Natural killer cell treated with Interleukin-12 subunit alpha and Interleukin-12 subunit beta and Interleukin-15 and Interleukin-18, amount 100 ng/mL, for 72 hours (primary cell): ENCODE data around the gene PTPRG. TPM values are rescaled to one million over a fixed set of nuclear protein-coding genes. Genes with fewer than 3 reads are reported as not detected.

Experiments used
- ATAC-seq, 2 donors: fragments of 150-1000 bp; cut with Tn5 transposase in 1 of 2; sonication (Bioruptor Pico), chemical (Tn5 transposase) in 1 of 2; 2 replicates each; pipeline ENCODE4 v1.10.0; 2021
- DNase-seq: peaks from one replicate; pipeline ENCODE4 v3.0.0; 2022; ENCODE audit warnings: low spot score
- H3K27ac Mint-ChIP-seq, 2 donors: 1 replicate in 1 of 2; 2 replicates in 1 of 2; pipeline ENCODE4 v1.8.0; 2022; ENCODE audit warnings: mixed read lengths in 2 of 2, mild to moderate bottlenecking in 1 of 2, moderate library complexity in 1 of 2
- H3K27me3 Mint-ChIP-seq, 2 donors: 1 replicate in 1 of 2; 2 replicates in 1 of 2; pipeline ENCODE4 v1.8.0; 2022; ENCODE audit warnings: mixed read lengths in 2 of 2
- H3K36me3 Mint-ChIP-seq: one replicate; pipeline ENCODE4 v1.8.0; 2022; ENCODE audit warnings: mixed read lengths
- H3K4me1 Mint-ChIP-seq, 2 donors: 1 replicate in 1 of 2; 2 replicates in 1 of 2; pipeline ENCODE4 v1.8.0; 2022; ENCODE audit warnings: low read depth in 2 of 2, mixed read lengths in 2 of 2, mild to moderate bottlenecking in 1 of 2
- H3K4me3 Mint-ChIP-seq: one replicate; pipeline ENCODE4 v1.8.0; 2022; ENCODE audit warnings: mixed read lengths
- H3K9me3 Mint-ChIP-seq: 2 replicates; pipeline ENCODE4 v1.8.0; 2022; ENCODE audit warnings: mixed read lengths
- total RNA-seq, 2 donors: library from RNA; stranded (reverse); gene quantifications; one replicate each; pipeline ENCODE4 v1.2.3, GENCODE V29; 2022

Gene PTPRG
- total RNA-seq, 2 donors from 2014 or later: 0.33 to 0.93 TPM

DNA sequence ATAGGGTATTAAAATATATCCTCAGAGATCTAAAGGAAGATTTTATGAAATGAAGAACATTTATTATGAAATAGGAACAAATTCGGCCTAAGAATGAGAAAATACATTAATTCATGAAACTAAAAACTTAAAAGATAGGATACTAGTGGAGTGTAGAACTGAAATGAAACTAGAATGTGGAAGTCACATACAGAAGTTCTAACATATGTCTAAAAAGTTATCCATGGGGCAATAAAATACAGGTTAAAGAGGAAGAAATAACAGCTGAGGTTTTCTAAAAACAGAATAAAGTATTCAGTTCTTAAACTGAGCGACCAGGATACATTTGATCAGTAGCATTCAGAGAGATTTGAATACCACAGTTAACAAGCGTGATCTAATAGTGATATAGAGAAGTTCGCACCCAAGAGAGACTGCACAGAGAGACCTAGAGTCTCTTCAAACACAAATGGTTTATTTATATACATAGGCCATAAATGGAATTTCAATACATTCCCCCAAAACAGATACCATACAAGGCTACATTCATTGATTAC, 726.1 kb downstream of the PTPRG start:
- H3K4me3 Mint-ChIP-seq: no peak overlapping the region
- no peaks in the 10 kb centered on the region for H3K36me3 Mint-ChIP-seq
- H3K27ac Mint-ChIP-seq: no peak overlapping the region
- H3K4me1 Mint-ChIP-seq: no peaks in the 10 kb centered on the region
- DNase-seq (no peak), ATAC-seq (no peak)
- H3K27me3 Mint-ChIP-seq: no peaks in the 10 kb centered on the region
- peaks cover 14% of the 10 kb centered on the region for H3K9me3 Mint-ChIP-seq

DNA sequence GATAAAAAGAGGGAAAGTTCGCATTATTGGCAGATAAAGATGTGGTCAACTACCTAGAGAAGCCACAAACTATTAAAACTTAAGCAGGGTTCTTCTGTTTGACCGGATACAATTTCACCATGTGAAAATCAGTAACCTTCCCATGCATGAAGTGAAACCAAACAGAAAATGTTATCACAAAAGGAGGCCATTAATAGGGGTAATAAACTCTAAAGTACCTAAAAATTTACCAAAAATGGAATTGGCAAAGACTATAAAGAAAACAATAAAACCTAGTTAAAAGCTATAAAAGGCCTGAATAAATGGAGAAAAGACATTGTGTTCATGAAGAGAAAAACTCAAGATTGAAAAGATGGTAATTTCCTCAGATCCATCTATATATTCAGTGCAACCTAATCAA, 728.6 kb downstream of the PTPRG start:
- no peak overlapping the region for H3K27ac Mint-ChIP-seq
- DNase-seq: no peak
- H3K27me3 Mint-ChIP-seq: no peaks in the 10 kb centered on the region
- no peaks in the 10 kb centered on the region for H3K36me3 Mint-ChIP-seq
- H3K9me3 Mint-ChIP-seq: peaks cover 9% of the 10 kb centered on the region
- no peak overlapping the region for H3K4me3 Mint-ChIP-seq
- no peaks in the 10 kb centered on the region for H3K4me1 Mint-ChIP-seq
- no peak for ATAC-seq

DNA sequence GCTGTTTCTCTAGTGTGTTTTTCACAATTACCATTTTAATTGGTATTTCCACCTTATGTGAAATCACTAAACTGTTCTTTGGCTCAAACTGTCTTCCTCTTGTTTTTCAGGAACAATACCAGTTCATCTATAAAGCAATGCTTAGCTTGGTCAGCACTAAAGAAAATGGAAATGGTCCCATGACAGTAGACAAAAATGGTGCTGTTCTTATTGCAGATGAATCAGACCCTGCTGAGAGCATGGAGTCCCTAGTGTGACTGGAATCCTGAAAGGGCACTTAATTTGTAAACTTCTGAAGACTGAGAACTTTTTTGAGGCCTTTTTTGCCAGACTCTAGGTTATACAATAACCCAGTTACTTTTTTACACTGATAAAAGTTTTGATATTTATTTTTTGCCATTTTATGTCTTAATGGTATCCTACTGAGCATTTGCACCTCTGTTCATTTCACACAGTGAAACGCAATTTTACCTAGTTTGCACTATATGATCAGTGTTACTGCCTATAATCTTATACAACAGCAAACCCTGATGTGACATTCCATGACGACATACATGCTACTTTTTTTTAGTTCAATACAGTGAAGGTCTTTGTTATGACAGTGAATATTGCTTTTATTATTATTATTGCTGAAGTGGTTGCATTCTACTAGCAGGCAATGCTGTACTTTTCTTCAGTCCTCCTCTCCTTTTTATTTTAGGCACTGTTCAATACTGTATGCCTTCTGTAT, 731.8 kb downstream of the PTPRG start:
- Mint-ChIP-seq H3K4me3 (no peak overlapping the region), H3K4me1 (no peaks in the 10 kb centered on the region), H3K9me3 (no peaks in the 10 kb centered on the region), H3K27ac (no peak overlapping the region), H3K36me3 (no peaks in the 10 kb centered on the region), H3K27me3 (no peaks in the 10 kb centered on the region)
- no peak for DNase-seq
- no peak for ATAC-seq

DNA sequence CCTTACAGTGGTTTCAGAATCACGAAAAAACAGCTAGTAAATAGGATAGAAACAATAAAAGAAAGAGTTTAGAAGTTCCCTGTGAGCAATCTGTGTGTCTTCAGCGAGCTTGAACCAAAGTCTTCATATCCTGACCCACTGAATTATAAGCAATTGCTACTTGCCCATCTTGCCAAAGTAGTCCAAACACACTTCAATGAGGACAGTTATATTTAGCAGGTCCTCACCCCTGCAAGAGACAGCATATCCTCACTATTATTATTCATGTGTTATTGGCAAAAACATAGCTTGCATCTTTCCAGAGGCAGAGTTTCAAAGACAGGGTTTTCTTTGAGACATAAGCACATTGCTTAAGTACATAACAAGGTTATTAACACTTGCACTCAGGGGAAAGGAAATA, 734.2 kb downstream of the PTPRG start:
- Mint-ChIP-seq H3K4me3 (no peak overlapping the region), H3K36me3 (no peaks in the 10 kb centered on the region), H3K4me1 (no peaks in the 10 kb centered on the region), H3K27me3 (no peaks in the 10 kb centered on the region), H3K27ac (no peak overlapping the region), H3K9me3 (no peaks in the 10 kb centered on the region)
- ATAC-seq (no peak), DNase-seq (no peak)

DNA sequence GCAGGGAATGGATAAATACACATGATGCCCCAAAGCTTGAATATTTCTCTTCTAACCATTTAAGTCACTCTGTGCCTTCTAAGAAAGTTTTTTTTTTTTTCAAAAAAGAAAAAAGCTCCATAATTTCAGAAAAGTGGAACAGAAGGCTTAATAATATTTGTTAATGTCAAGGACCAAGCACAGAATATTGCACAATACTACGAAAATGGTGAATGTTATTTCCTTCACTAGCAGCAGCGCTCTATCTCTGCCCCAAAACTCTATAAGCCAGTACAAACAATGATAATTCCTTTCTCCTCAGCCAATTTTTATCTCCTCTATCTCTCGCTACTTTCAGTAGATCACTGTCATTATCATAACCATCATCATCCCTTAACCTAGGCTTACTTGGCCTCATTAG, 739.2 kb downstream of the PTPRG start:
- H3K4me1 Mint-ChIP-seq: no peaks in the 10 kb centered on the region
- DNase-seq (no peak), ATAC-seq (no peak)
- no peaks in the 10 kb centered on the region for H3K27me3 Mint-ChIP-seq
- H3K36me3 Mint-ChIP-seq: peaks cover 6% of the 10 kb centered on the region
- peaks cover 19% of the 10 kb centered on the region for H3K9me3 Mint-ChIP-seq
- H3K27ac Mint-ChIP-seq: no peak overlapping the region
- no peak overlapping the region for H3K4me3 Mint-ChIP-seq

DNA sequence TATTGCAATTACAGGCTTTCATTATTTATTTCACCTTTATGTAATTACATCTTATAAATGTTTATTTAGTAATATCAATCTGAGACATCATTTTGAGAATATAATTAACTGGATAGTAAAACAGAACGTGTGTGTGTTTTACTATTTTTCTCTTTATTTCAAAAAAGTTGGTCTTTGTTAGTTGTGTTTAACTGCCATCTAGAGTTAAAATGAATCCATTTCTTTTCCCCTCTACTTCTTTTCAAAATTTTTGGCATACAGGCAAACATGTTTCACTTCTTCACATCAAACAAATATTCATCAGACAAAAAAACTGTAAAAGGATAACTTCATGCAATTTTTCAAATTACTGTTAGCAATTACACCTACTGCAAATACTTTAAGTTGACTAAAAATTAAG, 750.8 kb downstream of the PTPRG start:
- Mint-ChIP-seq H3K9me3 (peaks cover 4% of the 10 kb centered on the region), H3K4me3 (no peak overlapping the region), H3K4me1 (no peaks in the 10 kb centered on the region), H3K27ac (no peak overlapping the region), H3K36me3 (no peaks in the 10 kb centered on the region), H3K27me3 (no peaks in the 10 kb centered on the region)
- DNase-seq (no peak), ATAC-seq (no peak)

DNA sequence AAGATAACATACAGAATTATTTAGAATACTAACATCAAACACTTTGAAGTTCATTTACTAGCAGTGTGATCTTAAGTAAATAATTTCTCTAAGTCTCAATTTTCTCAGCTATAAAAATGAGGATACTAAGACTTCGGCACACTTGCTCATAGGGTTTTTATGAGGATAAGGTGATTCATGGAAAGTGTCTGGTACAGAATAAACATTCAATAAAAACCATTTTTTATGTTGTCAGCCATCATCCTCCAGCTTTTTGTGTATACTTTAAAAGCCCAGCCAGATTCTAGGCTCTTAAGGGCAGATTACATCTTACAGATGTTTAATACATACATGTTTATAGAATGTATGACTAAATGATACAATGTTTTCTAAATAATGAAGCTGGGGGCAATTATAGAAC, 755.2 kb downstream of the PTPRG start:
- Mint-ChIP-seq H3K9me3 (peaks cover 8% of the 10 kb centered on the region), H3K4me3 (no peak overlapping the region), H3K27ac (no peak overlapping the region), H3K36me3 (peaks cover 19% of the 10 kb centered on the region), H3K4me1 (peaks cover 10% of the 10 kb centered on the region in 2 donors), H3K27me3 (peaks cover 0 to 4% of the 10 kb centered on the region in 2 donors)
- no peak for ATAC-seq
- no peak for DNase-seq

DNA sequence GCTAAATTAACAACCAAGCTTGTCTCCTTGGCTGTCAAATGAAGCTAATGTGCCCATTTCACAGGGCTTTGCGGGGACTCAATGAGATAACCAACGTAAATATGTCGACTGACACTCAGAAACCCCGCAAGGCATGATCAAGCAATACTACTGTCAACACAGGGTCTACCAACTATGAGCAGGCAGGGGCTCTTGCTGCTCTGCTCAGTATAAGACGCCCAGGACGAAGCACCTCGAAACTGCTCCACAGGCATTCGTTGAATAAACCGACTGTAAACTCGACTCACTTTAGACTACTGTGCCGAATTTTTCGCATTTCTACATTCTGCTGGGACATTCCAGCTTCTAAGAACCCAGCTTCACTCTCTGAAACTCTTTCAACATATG, 757.0 kb downstream of the PTPRG start:
- Mint-ChIP-seq H3K27ac (peak overlapping the region in 1 of 2 donors; percentile 91), H3K36me3 (peaks cover 19% of the 10 kb centered on the region), H3K4me3 (peak overlapping the region; percentile 95), H3K27me3 (peaks cover 0 to 4% of the 10 kb centered on the region in 2 donors), H3K4me1 (peaks cover 10% of the 10 kb centered on the region in 2 donors), H3K9me3 (peaks cover 8% of the 10 kb centered on the region)
- DNase-seq (no peak), ATAC-seq (no peak)

DNA sequence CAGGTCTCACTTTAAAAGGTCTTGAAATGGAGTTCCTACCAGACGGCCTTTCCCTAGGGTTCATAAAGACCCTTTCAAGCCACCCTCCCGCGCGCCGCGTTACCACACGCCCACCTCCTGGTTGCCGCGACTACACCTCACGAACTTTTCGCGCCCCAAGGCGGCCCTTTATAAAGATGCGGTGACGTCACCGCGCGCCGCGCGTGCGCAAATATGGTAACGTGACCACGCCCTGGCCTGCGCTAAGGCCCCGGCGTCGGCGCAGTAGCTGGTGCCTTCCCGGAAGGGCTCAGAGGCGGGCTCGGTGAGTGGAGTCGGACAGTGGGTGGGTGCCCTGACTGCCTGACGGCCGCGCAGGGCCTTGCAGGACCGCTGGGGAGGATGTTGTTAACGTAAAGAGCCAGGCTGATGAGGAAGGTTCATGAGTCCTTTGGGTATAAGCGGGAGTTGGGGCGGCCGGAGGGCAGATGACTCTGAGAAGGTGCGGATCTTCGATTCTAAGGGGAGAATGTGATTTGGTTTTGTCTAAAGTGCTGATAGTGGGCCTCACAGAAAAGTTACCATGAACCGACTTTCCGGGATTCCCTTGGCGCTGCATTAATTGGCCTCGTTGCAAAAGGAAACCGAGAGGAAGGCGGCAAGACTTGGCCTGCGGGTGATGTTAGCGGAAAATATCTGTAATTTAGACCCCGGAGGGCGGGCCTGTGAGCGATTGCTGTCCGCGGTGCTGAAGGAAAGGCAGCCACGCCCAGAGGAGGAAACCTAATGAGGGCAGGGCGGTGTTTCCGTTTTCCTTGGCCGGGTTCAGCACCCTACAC, 757.6 kb downstream of the PTPRG start:
- Mint-ChIP-seq H3K36me3 (peaks cover 19% of the 10 kb centered on the region), H3K27me3 (peaks cover 0 to 4% of the 10 kb centered on the region in 2 donors), H3K4me3 (peak overlapping the region; percentile 95), H3K4me1 (peaks cover 10% of the 10 kb centered on the region in 2 donors), H3K27ac (peak overlapping the region; percentile 85 to 91), H3K9me3 (peaks cover 8% of the 10 kb centered on the region)
- DNase-seq (peak; percentile 69), ATAC-seq (peak; percentile 93 to 95)

DNA sequence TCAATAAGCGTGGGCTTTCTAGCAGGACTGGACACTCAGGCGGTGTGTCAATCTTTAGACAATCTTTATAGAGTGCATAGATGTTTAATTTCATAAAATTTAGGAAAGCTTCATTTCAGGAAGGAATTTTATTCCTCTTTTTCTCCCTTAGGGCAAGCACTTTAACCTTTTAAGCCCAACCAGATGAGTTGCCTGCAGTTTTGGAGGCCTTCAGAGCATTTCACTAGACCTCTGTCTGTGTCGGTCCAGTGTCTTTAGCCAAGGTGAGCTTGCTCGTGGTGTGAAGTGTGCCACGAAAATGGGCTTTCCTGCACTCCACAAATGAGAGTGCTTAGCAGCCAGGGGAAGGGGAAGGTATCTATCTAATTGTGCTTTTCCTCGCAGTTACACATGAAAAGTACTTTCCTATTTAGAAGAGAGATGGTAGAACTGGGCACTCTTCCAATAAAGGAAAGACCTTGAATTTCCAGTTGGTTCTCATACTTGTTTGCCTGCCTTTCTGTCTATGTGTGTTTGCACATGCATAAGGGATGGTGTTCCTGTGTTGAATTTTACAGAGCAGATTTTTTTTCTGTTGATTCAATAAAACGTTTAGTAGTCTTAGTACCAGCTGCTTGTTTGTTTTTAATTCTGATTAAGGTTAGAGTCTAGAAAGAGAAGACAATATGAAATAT, 758.3 kb downstream of the PTPRG start:
- Mint-ChIP-seq H3K4me3 (peak overlapping the region; percentile 95), H3K4me1 (peaks cover 10% of the 10 kb centered on the region in 2 donors), H3K36me3 (peaks cover 19% of the 10 kb centered on the region), H3K27ac (peak overlapping the region in 1 of 2 donors; percentile 91), H3K9me3 (peaks cover 8% of the 10 kb centered on the region), H3K27me3 (peaks cover 0 to 4% of the 10 kb centered on the region in 2 donors)
- ATAC-seq: no peak
- no peak for DNase-seq

DNA sequence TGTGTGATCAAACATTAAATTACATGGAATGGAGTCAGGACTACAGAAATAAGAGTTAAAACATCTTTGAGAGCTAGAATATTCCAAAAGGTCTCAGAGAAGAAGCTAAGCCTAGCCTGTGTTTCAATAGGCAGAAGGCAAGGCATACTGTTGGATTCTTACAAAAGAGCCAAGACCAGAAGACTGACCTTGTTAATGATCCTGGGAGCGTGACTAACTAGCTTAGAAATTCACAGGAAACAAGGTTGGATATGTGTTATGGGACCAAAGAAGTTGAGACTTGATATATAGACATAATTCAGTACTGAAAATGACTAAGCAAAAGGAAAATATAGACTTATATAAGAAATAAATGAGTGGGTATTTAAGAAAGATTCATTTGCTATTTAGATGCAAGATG, 761.9 kb downstream of the PTPRG start:
- Mint-ChIP-seq H3K9me3 (no peaks in the 10 kb centered on the region), H3K4me1 (peaks cover 6 to 10% of the 10 kb centered on the region in 2 donors), H3K27me3 (no peaks in the 10 kb centered on the region), H3K4me3 (no peak overlapping the region), H3K36me3 (peaks cover 15% of the 10 kb centered on the region), H3K27ac (no peak overlapping the region)
- DNase-seq (no peak), ATAC-seq (no peak)

DNA sequence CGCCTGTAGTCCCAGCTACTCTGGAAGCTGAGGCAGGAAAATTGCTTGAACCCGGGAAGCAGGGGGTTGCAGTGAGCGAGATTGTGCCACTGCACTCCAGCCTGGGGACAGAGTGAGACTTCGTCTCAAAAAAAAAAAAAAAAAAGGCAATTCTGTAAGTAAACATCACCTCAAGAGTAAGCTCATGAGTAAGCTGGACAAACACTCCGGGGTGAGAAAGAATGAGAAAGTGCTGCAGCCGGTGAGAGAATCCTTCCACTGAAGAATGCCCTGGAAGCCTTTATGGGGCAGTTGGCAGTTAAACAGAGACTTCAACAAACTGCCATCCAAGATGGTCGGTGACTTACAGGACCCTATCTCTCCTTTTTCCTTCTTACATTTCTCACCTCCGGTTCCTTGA, 764.5 kb downstream of the PTPRG start:
- Mint-ChIP-seq H3K4me1 (no peaks in the 10 kb centered on the region), H3K9me3 (no peaks in the 10 kb centered on the region), H3K27me3 (no peaks in the 10 kb centered on the region), H3K36me3 (peaks cover 3% of the 10 kb centered on the region), H3K4me3 (no peak overlapping the region), H3K27ac (no peak overlapping the region)
- DNase-seq (no peak), ATAC-seq (no peak)

DNA sequence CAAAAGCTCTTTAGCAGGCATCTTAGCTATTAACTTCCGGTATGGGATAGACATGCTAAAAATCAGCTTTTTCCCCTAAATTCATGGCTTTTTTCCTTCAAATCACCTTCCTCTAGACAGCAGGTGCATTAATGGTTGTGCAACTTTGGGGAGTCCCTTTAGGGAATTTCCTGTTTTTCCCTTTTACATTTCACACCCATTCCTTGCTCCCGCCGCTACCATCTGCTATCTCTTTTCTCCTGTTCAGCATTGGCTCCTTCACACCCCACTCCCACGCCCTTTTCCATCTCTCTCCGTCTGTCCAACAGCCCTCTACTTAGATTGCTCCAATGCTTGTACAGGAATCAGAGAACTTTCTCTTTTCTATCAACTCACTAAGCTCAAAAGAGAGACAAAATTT, 768.6 kb downstream of the PTPRG start:
- Mint-ChIP-seq H3K27me3 (no peaks in the 10 kb centered on the region), H3K9me3 (no peaks in the 10 kb centered on the region), H3K36me3 (no peaks in the 10 kb centered on the region), H3K4me1 (no peaks in the 10 kb centered on the region), H3K4me3 (no peak overlapping the region), H3K27ac (no peak overlapping the region)
- no peak for ATAC-seq
- no peak for DNase-seq

DNA sequence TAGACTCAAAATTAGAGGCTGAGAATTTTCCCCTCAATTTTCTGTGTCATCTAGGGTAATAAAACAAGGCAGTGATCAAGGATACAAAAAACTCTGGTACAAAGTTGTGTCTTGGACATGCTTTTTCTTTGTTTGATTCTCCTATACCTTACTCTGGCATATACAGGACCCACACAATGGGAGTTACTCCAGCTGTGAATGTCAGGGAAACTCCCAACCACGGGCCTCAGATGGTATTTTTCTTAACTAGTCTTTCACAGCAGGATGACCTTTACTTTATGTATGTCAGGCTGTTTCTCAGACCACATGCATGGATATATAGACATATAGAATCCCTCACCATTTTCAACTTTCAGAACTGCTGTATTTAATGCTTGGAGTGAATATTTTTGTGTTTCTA, 770.6 kb downstream of the PTPRG start:
- Mint-ChIP-seq H3K4me3 (no peak overlapping the region), H3K9me3 (no peaks in the 10 kb centered on the region), H3K4me1 (no peaks in the 10 kb centered on the region), H3K27ac (no peak overlapping the region), H3K36me3 (no peaks in the 10 kb centered on the region), H3K27me3 (no peaks in the 10 kb centered on the region)
- no peak for DNase-seq
- ATAC-seq: no peak
